Brain microvascular endothelial cell (primary cell): ENCODE measurements around the gene DEAF1.
A peak's percentile ranks its signal among the peaks of the same experiment; 100 is the strongest.

Experiments used
- DNase-seq: peaks from one replicate; pipeline ENCODE4 v3.0.0-alpha.2; 2020
- H3K27ac ChIP-seq: fragments of 250-450 bp; sonication (Bioruptor Pico); 2 replicates; pipeline ENCODE4 v1.5.1; 2020; ENCODE audit warnings: mild to moderate bottlenecking, moderate library complexity
- H3K27me3 ChIP-seq: fragments of 250-450 bp; sonication (Bioruptor Pico); replicated peaks from 2 replicates; pipeline ENCODE4 v1.5.1; 2020; ENCODE audit warnings: mild to moderate bottlenecking
- H3K36me3 ChIP-seq: fragments of 250-450 bp; sonication (Bioruptor Pico); replicated peaks from 2 replicates; pipeline ENCODE4 v1.5.1; 2020; ENCODE audit warnings: mild to moderate bottlenecking
- H3K4me3 ChIP-seq: 2 replicates; pipeline ENCODE4 v1.5.1; 2011; ENCODE audit warnings: low read depth, mild to moderate bottlenecking, control low read depth, low read length, moderate library complexity
- in situ Hi-C: cut with HindIII; loops from 2 replicates; pipeline ENCODE4 v1.10.0; 2017; ENCODE audit warnings: low sequenced_read_pairs, low pct_ligation_motif_present
- TF ChIP-seq, protein P1 (sequence below): IDR thresholded peaks from 2 replicates; pipeline ENCODE4 v1.5.1; 2011; ENCODE audit warnings: low read depth, mild to moderate bottlenecking, moderate library complexity, low read length, control low read depth, inconsistent platforms; ENCODE audit errors: missing control alignments

The DEAF1 gene

GRCh38 chr11:601573-602245, 93.3 kb downstream of the DEAF1 start:
- in situ Hi-C loops = no loop called here
- H3K27ac ChIP-seq = no peak overlapping the region
- no peaks in the 10 kb centered on the region for H3K27me3 ChIP-seq
- no peak for DNase-seq
- TF ChIP-seq, protein P1, sequence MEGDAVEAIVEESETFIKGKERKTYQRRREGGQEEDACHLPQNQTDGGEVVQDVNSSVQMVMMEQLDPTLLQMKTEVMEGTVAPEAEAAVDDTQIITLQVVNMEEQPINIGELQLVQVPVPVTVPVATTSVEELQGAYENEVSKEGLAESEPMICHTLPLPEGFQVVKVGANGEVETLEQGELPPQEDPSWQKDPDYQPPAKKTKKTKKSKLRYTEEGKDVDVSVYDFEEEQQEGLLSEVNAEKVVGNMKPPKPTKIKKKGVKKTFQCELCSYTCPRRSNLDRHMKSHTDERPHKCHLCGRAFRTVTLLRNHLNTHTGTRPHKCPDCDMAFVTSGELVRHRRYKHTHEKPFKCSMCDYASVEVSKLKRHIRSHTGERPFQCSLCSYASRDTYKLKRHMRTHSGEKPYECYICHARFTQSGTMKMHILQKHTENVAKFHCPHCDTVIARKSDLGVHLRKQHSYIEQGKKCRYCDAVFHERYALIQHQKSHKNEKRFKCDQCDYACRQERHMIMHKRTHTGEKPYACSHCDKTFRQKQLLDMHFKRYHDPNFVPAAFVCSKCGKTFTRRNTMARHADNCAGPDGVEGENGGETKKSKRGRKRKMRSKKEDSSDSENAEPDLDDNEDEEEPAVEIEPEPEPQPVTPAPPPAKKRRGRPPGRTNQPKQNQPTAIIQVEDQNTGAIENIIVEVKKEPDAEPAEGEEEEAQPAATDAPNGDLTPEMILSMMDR = no peak
- H3K36me3 ChIP-seq = peaks cover 72% of the 10 kb centered on the region
- H3K4me3 ChIP-seq = no peak overlapping the region

DNA sequence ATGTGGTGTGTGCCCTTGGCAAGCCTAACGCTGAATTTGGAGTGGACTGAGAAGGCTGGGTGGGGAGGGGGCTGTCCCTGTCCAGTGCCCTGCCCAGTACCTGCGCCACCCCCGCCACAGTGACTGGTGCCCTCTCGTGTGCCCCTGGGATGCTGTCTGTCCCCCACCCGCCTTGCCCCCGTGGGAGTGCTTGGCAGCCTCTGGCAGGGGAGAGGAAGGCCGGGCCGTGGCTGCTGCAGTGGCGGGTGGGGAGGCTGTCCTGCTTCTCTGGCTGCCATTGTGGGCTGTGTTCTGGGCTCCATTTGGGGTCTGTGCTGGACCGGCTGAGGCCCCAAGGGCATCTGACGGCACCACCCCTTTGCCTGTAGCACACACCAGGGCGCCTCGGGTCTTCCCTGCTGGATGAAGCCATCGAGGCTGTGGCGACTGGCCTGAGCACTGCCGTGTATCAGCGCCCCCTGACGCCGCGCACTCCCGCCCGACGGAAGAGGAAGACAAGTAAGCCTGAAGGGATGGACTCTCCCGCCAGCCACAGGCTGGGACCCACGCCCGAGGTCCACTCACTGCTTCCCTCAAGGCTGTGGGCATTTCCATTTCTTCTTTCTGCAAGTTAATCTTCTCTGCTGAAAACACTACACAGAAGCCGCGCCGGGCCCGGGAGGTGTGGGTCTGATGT, 96.9 kb downstream of the DEAF1 start:
- Histone ChIP-seq H3K36me3 (peaks cover 65% of the 10 kb centered on the region), H3K27me3 (no peaks in the 10 kb centered on the region), H3K4me3 (no peak overlapping the region), H3K27ac (no peak overlapping the region)
- DNase-seq = no peak
- in situ Hi-C loops = no loop called here
- TF ChIP-seq, protein P1 = no peak

GRCh38 chr11:597166-597725, 97.8 kb downstream of the DEAF1 start:
- TF ChIP-seq, protein P1 = peak; percentile 45
- H3K36me3 ChIP-seq = peaks cover 69% of the 10 kb centered on the region
- no peaks in the 10 kb centered on the region for H3K27me3 ChIP-seq
- H3K4me3 ChIP-seq = no peak overlapping the region
- in situ Hi-C loops = no loop called here
- H3K27ac ChIP-seq = no peak overlapping the region
- DNase-seq = no peak

DNA sequence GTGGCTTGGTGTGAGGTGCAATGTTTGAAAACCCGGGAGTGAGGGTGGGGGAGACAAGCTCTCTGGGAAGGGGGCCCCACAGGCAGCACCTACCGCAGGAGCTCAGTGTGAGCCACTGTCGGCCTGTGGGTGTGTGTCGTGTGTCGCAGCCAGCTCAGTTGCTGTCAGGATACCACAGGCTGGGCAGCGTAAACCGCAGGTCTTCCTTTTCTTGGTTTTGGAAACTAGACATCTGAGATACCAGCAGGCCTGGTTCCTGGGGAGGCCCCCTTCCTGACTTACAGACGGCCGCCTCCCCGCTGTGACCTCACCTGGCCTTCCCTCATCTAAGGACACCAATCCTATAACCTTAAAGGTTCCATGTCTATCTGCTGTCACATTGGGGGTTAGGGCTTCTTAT, 98.6 kb downstream of the DEAF1 start:
- H3K36me3 ChIP-seq = peaks cover 62% of the 10 kb centered on the region

GRCh38 chr11:595400-595799, 99.6 kb downstream of the DEAF1 start:
- H3K4me3 ChIP-seq = no peak overlapping the region
- H3K27ac ChIP-seq = no peak overlapping the region
- H3K27me3 ChIP-seq = no peaks in the 10 kb centered on the region
- TF ChIP-seq, protein P1 = no peak
- in situ Hi-C loops = no loop called here
- no peak for DNase-seq
- peaks cover 62% of the 10 kb centered on the region for H3K36me3 ChIP-seq

More for the DNA sequence above, 98.6 kb downstream of the DEAF1 start:
- in situ Hi-C loops = no loop called here
- H3K27me3 ChIP-seq = no peaks in the 10 kb centered on the region
- no peak for DNase-seq
- H3K4me3 ChIP-seq = no peak overlapping the region
- no peak overlapping the region for H3K27ac ChIP-seq
- TF ChIP-seq, protein P1 = no peak
